Gastroesophageal sphincter (tissue), 4 donors: ENCODE data around the gene SLC13A4. TPM values are rescaled to one million over a fixed set of nuclear protein-coding genes. Genes with fewer than 3 reads are reported as not detected.
"Not testable (repeated sequence)": the region's sequence is repeated elsewhere in the genome, so short reads cannot be mapped to it uniquely, and the experiment has no call there.

Source experiments
- ATAC-seq: fragments of 150-250 bp; one replicate; pipeline ENCODE4 v1.9.1; 2016; ENCODE audit warnings: mild to moderate bottlenecking, moderate library complexity
- H3K27ac ChIP-seq, 4 donors: fragments of 200-600 bp; sonication (generic) in 3 of 4; 1 replicate in 3 of 4; 2 replicates in 1 of 4; pipeline ENCODE4 v1.5.1; 2016 to 2019
- H3K27me3 ChIP-seq: fragments of 200-600 bp; sonication (generic); one replicate; pipeline ENCODE4 v1.5.1; 2019
- H3K36me3 ChIP-seq, 2 donors: fragments of 200-600 bp; sonication (generic); one replicate each; pipeline ENCODE4 v1.5.1; 2019; ENCODE audit warnings: control low read depth in 1 of 2
- H3K4me1 ChIP-seq, 3 donors: fragments of 200-600 bp; sonication (generic); 1 replicate in 2 of 3; 2 replicates in 1 of 3; pipeline ENCODE4 v1.5.1; 2016 to 2019; ENCODE audit warnings: control low read depth in 2 of 3
- H3K4me3 ChIP-seq, 2 donors: fragments of 200-600 bp; sonication (generic); one replicate each; pipeline ENCODE4 v1.5.1; 2019; ENCODE audit warnings: mild to moderate bottlenecking in 1 of 2, moderate library complexity in 1 of 2
- H3K9me3 ChIP-seq, 3 donors: fragments of 200-600 bp; sonication (generic); one replicate each; pipeline ENCODE4 v1.5.1; 2017 to 2019; ENCODE audit warnings: control low read depth in 2 of 3
- EP300 ChIP-seq: sonication (generic); formaldehyde crosslinking; IDR thresholded peaks from one replicate; pipeline ENCODE4 v1.6.1; 2017; ENCODE audit warnings: antibody characterized with exemption, mild to moderate bottlenecking
- POLR2A ChIP-seq, 2 donors: fragments of 450-650 bp; IDR thresholded peaks; one replicate each; pipeline ENCODE4 v1.6.1; 2017; ENCODE audit warnings: antibody characterized with exemption in 2 of 2, mild to moderate bottlenecking in 2 of 2, moderate library complexity in 1 of 2
- POLR2AphosphoS5 ChIP-seq: sonication (generic); formaldehyde crosslinking; IDR thresholded peaks from one replicate; pipeline ENCODE4 v1.6.1; 2017; ENCODE audit warnings: antibody characterized with exemption
- whole genome bisulfite sequencing, 2 donors: methylation state at CpG; one replicate each; pipeline ENCODE4 v1.1.5; 2018; ENCODE audit warnings: low coverage in 1 of 2; 5-methylcytosine and 5-hydroxymethylcytosine counted together
- total RNA-seq, 4 donors: library from RNA; depleted of rRNA; stranded (reverse); fragments of >200 nt; gene quantifications; one replicate each; pipeline ENCODE4 v1.1.0, GENCODE V29; 2016
- TF ChIP-seq, protein P1 (sequence below), 4 experiments: fragments of 200-600 bp in 2 of 4; fragments of 450-650 bp in 2 of 4; sonication (generic) in 1 of 4; IDR thresholded peaks; one replicate each; pipeline ENCODE4 v1.5.1; 2017 to 2019; ENCODE audit warnings: antibody characterized with exemption in 4 of 4, mild to moderate bottlenecking in 2 of 4, moderate library complexity in 2 of 4

The SLC13A4 gene, protein sequence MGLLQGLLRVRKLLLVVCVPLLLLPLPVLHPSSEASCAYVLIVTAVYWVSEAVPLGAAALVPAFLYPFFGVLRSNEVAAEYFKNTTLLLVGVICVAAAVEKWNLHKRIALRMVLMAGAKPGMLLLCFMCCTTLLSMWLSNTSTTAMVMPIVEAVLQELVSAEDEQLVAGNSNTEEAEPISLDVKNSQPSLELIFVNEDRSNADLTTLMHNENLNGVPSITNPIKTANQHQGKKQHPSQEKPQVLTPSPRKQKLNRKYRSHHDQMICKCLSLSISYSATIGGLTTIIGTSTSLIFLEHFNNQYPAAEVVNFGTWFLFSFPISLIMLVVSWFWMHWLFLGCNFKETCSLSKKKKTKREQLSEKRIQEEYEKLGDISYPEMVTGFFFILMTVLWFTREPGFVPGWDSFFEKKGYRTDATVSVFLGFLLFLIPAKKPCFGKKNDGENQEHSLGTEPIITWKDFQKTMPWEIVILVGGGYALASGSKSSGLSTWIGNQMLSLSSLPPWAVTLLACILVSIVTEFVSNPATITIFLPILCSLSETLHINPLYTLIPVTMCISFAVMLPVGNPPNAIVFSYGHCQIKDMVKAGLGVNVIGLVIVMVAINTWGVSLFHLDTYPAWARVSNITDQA
- total RNA-seq = 1 to 10 TPM in 1 of 4 donors, under 1 TPM in 1, not detected in 2; 0.27 to 1.7 TPM

- no peaks in the 10 kb centered on the region for H3K9me3 ChIP-seq
- no peak for ATAC-seq
- no peaks in the 10 kb centered on the region for H3K36me3 ChIP-seq
- H3K4me1 ChIP-seq = no peaks in the 10 kb centered on the region
- no peak for TF ChIP-seq POLR2AphosphoS5
- TF ChIP-seq, protein P1, sequence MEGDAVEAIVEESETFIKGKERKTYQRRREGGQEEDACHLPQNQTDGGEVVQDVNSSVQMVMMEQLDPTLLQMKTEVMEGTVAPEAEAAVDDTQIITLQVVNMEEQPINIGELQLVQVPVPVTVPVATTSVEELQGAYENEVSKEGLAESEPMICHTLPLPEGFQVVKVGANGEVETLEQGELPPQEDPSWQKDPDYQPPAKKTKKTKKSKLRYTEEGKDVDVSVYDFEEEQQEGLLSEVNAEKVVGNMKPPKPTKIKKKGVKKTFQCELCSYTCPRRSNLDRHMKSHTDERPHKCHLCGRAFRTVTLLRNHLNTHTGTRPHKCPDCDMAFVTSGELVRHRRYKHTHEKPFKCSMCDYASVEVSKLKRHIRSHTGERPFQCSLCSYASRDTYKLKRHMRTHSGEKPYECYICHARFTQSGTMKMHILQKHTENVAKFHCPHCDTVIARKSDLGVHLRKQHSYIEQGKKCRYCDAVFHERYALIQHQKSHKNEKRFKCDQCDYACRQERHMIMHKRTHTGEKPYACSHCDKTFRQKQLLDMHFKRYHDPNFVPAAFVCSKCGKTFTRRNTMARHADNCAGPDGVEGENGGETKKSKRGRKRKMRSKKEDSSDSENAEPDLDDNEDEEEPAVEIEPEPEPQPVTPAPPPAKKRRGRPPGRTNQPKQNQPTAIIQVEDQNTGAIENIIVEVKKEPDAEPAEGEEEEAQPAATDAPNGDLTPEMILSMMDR (IDR thresholded peaks at IDR 0.05) = no peak
- no peak for TF ChIP-seq EP300
- no peak for TF ChIP-seq POLR2A (IDR thresholded peaks at IDR 0.05)
- peaks cover 3% of the 10 kb centered on the region for H3K27me3 ChIP-seq
- 60 to 67% methylated on average over 2 to 3 of the region's 11 CpGs for WGBS, 2 donors
- no peak within 1 kb of the TSS for H3K4me3 ChIP-seq
- H3K27ac ChIP-seq = no peak within 1 kb of the TSS
These were observed at the start of gene SLC13A4 for GRCh38 chr7:135728136-135728669. Gene SLC13A4 (minus strand): TSS chr7:135728186. CDS start chr7:135727496, 690 bp downstream.

DNA sequence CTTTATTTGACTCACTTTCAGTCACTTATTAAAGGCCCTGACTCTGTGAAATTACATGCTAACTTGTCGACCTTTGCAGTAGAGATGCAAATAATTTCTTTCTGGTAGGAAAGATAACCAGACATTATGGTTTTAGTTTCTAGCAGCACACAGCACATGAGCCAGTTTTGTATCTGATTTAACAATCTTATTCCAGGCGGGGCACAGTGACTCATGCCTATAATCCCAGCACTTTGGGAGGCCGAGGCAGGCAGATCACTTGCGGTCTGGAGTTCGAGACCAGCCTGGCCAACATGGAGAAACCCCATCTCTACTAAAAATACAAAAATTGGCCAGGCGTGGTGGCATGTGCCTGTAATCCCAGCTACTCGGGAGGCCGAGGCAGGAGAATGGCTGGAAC lies 47.9 kb upstream of the SLC13A4 start:
- H3K36me3 ChIP-seq, H3K4me1 ChIP-seq, H3K9me3 ChIP-seq, H3K27me3 ChIP-seq, H3K4me3 ChIP-seq, ATAC-seq, H3K27ac ChIP-seq: not testable (repeated sequence)
- WGBS, 2 donors = 92 to 100% methylated on average over 1 to 6 of the region's 8 CpGs

- ATAC-seq = peak; percentile 43
- H3K9me3 ChIP-seq = no peaks in the 10 kb centered on the region
- 100% methylated on average over 2 of the region's 2 CpGs; no CpG with 5 or more reads in 1 of the 2 donors for WGBS, 2 donors
- H3K27ac ChIP-seq = no peak overlapping the region
- no peaks in the 10 kb centered on the region for H3K36me3 ChIP-seq
- H3K4me1 ChIP-seq = no peaks in the 10 kb centered on the region
- TF ChIP-seq POLR2A (IDR thresholded peaks at IDR 0.05) = no peak
- peak; percentile 7 for TF ChIP-seq POLR2AphosphoS5
- no peak for TF ChIP-seq EP300
- TF ChIP-seq, protein P1 (IDR thresholded peaks at IDR 0.05) = no peak
- no peaks in the 10 kb centered on the region for H3K27me3 ChIP-seq
- H3K4me3 ChIP-seq = no peak overlapping the region
These were observed 47.2 kb upstream of the SLC13A4 start for GRCh38 chr7:135775230-135775629.

- H3K4me1 ChIP-seq = no peaks in the 10 kb centered on the region
- H3K36me3 ChIP-seq = no peaks in the 10 kb centered on the region
- WGBS, 2 donors = 17 to 50% methylated on average over 2 to 4 of the region's 4 CpGs
- no peak for ATAC-seq
- no peak overlapping the region for H3K4me3 ChIP-seq
- TF ChIP-seq EP300 = no peak
- TF ChIP-seq POLR2AphosphoS5 = no peak
- TF ChIP-seq POLR2A (IDR thresholded peaks at IDR 0.05) = no peak
- TF ChIP-seq, protein P1 (IDR thresholded peaks at IDR 0.05) = no peak
- H3K9me3 ChIP-seq = no peaks in the 10 kb centered on the region
- no peaks in the 10 kb centered on the region for H3K27me3 ChIP-seq
- H3K27ac ChIP-seq = no peak overlapping the region
These were observed 46.3 kb upstream of the SLC13A4 start for GRCh38 chr7:135774284-135774683.

DNA sequence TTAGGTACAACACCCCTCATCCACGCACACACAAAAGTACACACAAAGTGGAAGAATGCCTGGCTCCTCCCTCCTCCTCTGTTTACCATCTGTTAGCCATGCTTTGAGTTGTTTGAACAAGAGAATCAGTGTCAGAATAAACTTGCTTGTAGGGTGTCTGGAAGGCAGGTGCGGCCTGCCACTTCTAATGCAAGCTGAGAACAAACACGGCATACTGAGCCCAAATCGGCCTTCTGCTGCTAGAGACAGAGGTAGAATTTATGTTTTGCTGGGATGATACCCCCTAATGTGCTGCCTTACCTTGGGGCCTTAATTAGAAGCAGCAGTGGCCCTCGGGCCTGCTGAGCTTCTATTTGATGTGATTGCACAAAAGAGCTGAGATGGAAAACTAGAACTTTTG lies 45.5 kb upstream of the SLC13A4 start:
- Histone ChIP-seq H3K4me1 (peaks cover 0 to 2% (median 0%) of the 10 kb centered on the region in 3 donors), H3K4me3 (no peak overlapping the region), H3K9me3 (no peaks in the 10 kb centered on the region), H3K36me3 (no peaks in the 10 kb centered on the region), H3K27me3 (no peaks in the 10 kb centered on the region), H3K27ac (no peak overlapping the region)
- WGBS, 2 donors = 61 to 88% methylated on average over 1 to 4 of the region's 5 CpGs
- TF ChIP-seq EP300 (no peak), POLR2AphosphoS5 (no peak)
- TF ChIP-seq, protein P1 (IDR thresholded peaks at IDR 0.05) = no peak
- ATAC-seq = no peak
